ENCODE data around the gene THSD4. TPM values are rescaled to one million over a fixed set of nuclear protein-coding genes. Genes with fewer than 3 reads are reported as not detected.

The THSD4 gene
- total RNA-seq, 6 experiments from 2014 or later = 5.2 to 21.8 (median 13.7) TPM

DNA sequence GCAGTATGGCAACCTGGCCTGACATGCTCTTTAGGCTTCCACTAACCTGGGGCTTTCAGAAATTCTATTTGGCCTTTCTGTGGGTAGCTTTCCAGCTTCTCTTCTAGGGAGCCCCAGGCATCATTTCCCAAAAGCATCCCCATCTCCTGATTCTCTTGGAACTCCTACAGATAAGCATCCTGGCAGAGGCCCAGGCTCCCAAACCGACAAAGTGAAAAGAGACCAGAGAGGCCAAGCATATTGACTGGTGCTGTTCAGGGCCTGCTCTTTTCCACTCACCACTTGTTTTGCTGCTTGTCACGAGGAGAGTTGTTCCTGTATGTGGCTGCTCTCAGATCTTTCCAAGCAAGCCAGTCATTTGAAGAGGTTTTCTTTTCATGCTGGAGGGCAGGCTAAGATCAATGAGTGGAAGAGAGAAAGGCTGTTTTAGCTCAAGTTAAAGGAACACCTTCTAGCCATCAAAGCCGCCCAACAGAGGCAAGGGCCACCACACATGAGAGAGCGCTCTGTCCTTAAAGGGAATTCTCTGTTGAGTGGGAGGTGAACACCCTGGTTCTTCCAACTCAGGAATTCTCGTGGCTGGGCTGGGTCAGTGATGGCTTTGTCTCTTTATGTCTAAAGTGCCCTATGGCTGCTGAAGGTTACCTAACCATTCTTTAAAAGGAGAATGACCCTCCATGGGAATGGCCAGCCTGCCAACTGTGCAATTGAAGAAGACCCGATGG lies 664.0 kb downstream of the THSD4 start:
- ATAC-seq = no peak
- intact Hi-C loops (cut with DNase I) = no loop called here

DNA sequence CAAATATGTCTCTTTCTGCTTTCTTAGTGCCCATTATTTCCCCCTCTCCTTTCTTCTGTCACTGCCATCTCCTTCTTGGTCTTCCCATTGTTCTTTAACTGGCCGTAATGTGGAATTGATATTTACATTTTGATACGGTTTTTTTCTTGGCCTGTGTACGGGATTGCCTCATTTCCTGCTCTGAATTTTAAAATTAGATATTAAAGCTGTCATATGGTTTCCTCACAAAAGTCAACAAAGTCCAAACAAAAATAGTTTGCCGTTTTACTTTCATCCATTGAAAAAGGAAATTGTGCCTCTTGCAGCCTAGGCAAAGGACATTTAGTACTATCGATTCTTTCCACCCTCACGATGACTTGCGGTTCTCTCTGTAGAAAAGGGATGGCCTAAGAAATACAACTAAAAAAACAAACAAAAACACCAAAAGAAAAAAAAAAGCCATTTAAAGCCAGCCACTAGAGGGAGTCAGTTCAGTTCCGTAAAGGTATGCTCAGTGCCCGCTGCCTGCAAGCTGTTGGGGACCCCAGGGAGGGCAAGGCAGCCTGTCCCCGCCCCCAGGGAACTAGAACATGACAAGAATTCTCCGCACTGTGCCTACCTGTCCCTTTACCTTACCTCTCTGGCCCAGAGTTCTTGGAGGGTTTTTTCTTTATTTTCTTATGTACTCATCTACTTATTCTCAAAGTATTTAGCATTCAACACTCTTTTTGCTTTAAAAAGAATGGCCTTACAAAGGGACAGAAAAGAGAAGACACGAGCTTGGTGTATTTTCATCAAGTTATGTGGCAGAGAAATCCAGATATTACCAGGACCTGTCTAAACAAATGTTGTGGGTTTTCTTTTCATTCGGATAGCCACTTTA lies 665.1 kb downstream of the THSD4 start:
- intact Hi-C loops (cut with DNase I) = no loop called here
- 12% methylated on average over 13 of the region's 13 CpGs for WGBS (ENCODE audit: insufficient coverage, low coverage, low lambda C conversion rate, missing lambda C conversion rate)

More for the DNA sequence above, 664.0 kb downstream of the THSD4 start:
- Histone ChIP-seq H3K27ac (no peak overlapping the region), H3K4me1 (peaks cover 0 to 10% (median 1%) of the 10 kb centered on the region in 4 donors), H3K4me3 (no peak overlapping the region), H3K27me3 (no peaks in the 10 kb centered on the region), H3K36me3 (no peaks in the 10 kb centered on the region), H3K9me3 (no peaks in the 10 kb centered on the region)
- no peak for TF ChIP-seq POLR2A (IDR thresholded peaks at IDR 0.05)
- DNase-seq = no peak
- 85% methylated on average over 4 of the region's 6 CpGs for WGBS (ENCODE audit: insufficient coverage, low coverage, low lambda C conversion rate, missing lambda C conversion rate)

DNA sequence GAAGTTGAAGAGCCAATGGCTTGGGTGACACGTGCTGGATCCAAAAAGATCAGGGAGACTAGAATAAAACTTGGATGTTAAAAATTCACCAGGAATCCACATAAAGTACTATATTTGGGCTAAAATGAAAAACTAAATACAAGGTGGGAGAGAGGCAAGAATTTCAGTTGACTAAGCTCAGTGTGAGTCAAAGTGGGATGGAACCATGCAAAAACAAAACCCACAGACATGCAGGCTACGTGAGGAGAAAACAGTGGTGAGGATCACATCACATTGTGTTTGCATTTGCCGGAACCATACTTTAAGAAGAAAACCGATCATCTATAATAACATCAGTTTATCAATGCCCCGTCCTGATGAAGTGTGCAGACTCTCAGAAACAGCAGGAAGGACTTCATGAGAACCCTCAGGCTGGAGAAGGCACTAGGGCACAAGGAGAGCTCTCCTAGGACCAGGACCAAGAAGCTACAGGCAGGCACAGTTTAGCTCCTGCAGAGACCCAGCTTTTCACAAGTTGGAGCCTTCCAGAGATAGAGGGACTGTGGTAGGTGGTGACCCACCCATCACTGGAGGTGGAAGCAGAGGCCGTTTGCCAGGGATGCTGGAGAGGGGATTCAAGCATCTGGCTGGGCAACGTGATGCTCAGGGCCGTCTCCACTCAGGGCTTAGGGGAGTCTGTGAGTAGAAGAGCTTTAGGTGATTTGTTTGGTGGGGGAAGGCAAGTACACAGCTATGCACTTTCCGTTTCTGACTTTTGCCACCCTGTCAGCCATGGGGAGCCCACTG lies 666.1 kb downstream of the THSD4 start:
- Histone ChIP-seq H3K36me3 (no peaks in the 10 kb centered on the region), H3K4me1 (peaks cover 0 to 10% (median 1%) of the 10 kb centered on the region in 4 donors), H3K27ac (no peak overlapping the region), H3K27me3 (no peaks in the 10 kb centered on the region), H3K4me3 (no peak overlapping the region), H3K9me3 (no peaks in the 10 kb centered on the region)
- DNase-seq (no peak), ATAC-seq (no peak)
- no peak for TF ChIP-seq POLR2A (IDR thresholded peaks at IDR 0.05)
- TF ChIP-seq, protein P1, sequence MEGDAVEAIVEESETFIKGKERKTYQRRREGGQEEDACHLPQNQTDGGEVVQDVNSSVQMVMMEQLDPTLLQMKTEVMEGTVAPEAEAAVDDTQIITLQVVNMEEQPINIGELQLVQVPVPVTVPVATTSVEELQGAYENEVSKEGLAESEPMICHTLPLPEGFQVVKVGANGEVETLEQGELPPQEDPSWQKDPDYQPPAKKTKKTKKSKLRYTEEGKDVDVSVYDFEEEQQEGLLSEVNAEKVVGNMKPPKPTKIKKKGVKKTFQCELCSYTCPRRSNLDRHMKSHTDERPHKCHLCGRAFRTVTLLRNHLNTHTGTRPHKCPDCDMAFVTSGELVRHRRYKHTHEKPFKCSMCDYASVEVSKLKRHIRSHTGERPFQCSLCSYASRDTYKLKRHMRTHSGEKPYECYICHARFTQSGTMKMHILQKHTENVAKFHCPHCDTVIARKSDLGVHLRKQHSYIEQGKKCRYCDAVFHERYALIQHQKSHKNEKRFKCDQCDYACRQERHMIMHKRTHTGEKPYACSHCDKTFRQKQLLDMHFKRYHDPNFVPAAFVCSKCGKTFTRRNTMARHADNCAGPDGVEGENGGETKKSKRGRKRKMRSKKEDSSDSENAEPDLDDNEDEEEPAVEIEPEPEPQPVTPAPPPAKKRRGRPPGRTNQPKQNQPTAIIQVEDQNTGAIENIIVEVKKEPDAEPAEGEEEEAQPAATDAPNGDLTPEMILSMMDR (IDR thresholded peaks at IDR 0.05) = no peak
- intact Hi-C loops (cut with DNase I) = no loop called here
- WGBS (ENCODE audit: insufficient coverage, low coverage, low lambda C conversion rate, missing lambda C conversion rate) = 67% methylated on average over 8 of the region's 9 CpGs

More for the DNA sequence above, 665.1 kb downstream of the THSD4 start:
- H3K4me3 ChIP-seq = no peak overlapping the region
- TF ChIP-seq, protein P1 (IDR thresholded peaks at IDR 0.05) = peak; percentile 55 to 80 (median 75)
- TF ChIP-seq POLR2A (IDR thresholded peaks at IDR 0.05) = no peak
- H3K9me3 ChIP-seq = no peaks in the 10 kb centered on the region
- no peaks in the 10 kb centered on the region for H3K27me3 ChIP-seq
- DNase-seq = no peak
- peaks cover 0 to 10% (median 1%) of the 10 kb centered on the region in 4 donors for H3K4me1 ChIP-seq
- peak; percentile 61 to 82 (median 74) for ATAC-seq
- no peaks in the 10 kb centered on the region for H3K36me3 ChIP-seq
- H3K27ac ChIP-seq = no peak overlapping the region

DNA sequence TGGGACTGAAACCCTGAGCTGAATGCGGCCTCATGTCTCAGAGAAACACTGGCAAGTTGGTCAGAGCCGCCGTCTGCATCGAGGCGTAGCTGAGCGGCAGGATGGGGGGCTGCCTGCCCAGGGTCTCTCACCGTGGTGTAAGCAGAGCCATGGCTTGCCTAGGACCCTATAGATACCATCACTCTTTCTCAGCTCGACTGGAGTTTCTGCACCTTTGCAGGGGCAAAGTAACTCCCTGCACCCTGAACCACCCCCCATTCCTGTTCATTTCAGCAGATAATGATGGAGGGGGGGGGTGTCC lies 666.6 kb downstream of the THSD4 start:
- 20% methylated on average over 1 of the region's 8 CpGs for WGBS (ENCODE audit: insufficient coverage, low coverage, low lambda C conversion rate, missing lambda C conversion rate)
- ATAC-seq (no peak), DNase-seq (no peak)
- Histone ChIP-seq H3K9me3 (no peaks in the 10 kb centered on the region), H3K27me3 (no peaks in the 10 kb centered on the region), H3K27ac (no peak overlapping the region), H3K36me3 (no peaks in the 10 kb centered on the region), H3K4me1 (peaks cover 0 to 10% (median 1%) of the 10 kb centered on the region in 4 donors), H3K4me3 (no peak overlapping the region)
- no peak for TF ChIP-seq POLR2A (IDR thresholded peaks at IDR 0.05)
- TF ChIP-seq, protein P1 (IDR thresholded peaks at IDR 0.05) = no peak
- intact Hi-C loops (cut with DNase I) = no loop called here
